NCI-H1417 treated with DMSO at 0.1 percent for 48 hours (cell line): ENCODE results near the gene PPIB.
"Not testable (repeated sequence)": the region's sequence is repeated elsewhere in the genome, so short reads cannot be mapped to it uniquely, and the experiment has no call there.

ENCODE experiments used
- DNase-seq: peaks from one replicate; lab custom pipeline; 2025; lab: John Stamatoyannopoulos, UW

Gene PPIB

GRCh38 chr15:64110108-64110701 lies 52.6 kb downstream of the PPIB start:
- not testable (repeated sequence) for DNase-seq

GRCh38 chr15:64107337-64107736 lies 55.5 kb downstream of the PPIB start:
- DNase-seq, result no peak
